ENCODE measurements around the gene SCARB1. TPM values are rescaled to one million over a fixed set of nuclear protein-coding genes. Genes with fewer than 3 reads are reported as not detected.

The SCARB1 gene
- total and polyA plus RNA-seq, 2 of the 13 experiments (the other 11 are each of a cell fraction or from before 2014, with no cell fraction given) = 63.4 to 160 TPM

DNA sequence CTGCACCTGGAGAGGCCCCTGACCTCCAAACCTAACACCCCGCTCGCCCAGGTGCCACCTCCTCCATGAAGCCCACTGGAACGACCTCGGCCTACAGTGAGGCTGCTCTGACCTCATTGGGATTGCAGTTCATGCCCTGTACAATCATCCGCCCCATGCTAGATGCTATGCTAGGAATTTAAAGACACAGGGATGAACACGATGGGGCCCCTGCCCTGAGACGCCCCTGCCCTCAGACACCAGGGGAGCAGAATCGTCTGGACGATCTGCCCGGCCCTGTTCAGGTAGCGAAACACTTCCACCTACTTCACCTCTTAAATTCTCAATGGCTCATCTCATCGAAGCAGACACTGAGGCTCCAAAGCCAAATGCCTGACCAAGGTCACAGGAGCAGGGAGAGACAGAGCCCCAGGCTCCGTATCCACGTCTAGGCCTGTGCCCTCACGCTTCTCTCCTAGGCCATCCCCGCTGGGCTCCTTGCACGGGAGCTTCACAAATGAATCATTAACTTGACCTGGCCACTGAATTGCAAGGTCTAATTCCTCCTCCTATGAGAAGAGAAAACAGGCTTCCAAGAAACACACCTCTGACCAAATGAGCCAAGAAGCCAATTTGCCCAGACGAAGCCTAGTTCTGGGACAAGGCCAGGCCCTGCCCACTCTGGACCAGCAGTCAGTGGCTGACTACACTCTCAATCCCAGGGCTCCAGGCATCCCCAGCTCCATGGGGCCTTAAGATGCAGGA lies 35.2 kb downstream of the SCARB1 start (continued):
- no peak for TF ChIP-seq ZNF446 (CRISPR knock-in tag; IDR thresholded peaks at IDR 0.05)
- 0 out of 2 replicates have a peak, but pooled peaks have one; percentile 12 for TF ChIP-seq HMG20B (CRISPR knock-in tag; conservative IDR thresholded peaks at IDR 0.05)
- TF ChIP-seq RNF2 (conservative IDR thresholded peaks at IDR 0.05; ENCODE audit: low read depth) = no peak
- TF ChIP-seq NFYB (CRISPR knock-in tag; IDR thresholded peaks at IDR 0.05) = no peak
- TF ChIP-seq KAT2B (IDR thresholded peaks at IDR 0.05; ENCODE audit: borderline replicate concordance, low read depth, low read length) = no peak
- 0 out of 2 replicates have a peak, but pooled peaks have one; percentile 2 for TF ChIP-seq ARNT2 (CRISPR knock-in tag; IDR thresholded peaks at IDR 0.05; ENCODE audit: low read depth)
- no peak for TF ChIP-seq GABPA (IDR thresholded peaks at IDR 0.05; ENCODE audit: low read depth, low read length)
- TF ChIP-seq GABPA (CRISPR knock-in tag; IDR thresholded peaks at IDR 0.05; ENCODE audit: low read depth) = no peak
- TF ChIP-seq SNRNP70 (IDR thresholded peaks at IDR 0.05; ENCODE audit: low read depth, low read length) = no peak
- TF ChIP-seq, protein P1, sequence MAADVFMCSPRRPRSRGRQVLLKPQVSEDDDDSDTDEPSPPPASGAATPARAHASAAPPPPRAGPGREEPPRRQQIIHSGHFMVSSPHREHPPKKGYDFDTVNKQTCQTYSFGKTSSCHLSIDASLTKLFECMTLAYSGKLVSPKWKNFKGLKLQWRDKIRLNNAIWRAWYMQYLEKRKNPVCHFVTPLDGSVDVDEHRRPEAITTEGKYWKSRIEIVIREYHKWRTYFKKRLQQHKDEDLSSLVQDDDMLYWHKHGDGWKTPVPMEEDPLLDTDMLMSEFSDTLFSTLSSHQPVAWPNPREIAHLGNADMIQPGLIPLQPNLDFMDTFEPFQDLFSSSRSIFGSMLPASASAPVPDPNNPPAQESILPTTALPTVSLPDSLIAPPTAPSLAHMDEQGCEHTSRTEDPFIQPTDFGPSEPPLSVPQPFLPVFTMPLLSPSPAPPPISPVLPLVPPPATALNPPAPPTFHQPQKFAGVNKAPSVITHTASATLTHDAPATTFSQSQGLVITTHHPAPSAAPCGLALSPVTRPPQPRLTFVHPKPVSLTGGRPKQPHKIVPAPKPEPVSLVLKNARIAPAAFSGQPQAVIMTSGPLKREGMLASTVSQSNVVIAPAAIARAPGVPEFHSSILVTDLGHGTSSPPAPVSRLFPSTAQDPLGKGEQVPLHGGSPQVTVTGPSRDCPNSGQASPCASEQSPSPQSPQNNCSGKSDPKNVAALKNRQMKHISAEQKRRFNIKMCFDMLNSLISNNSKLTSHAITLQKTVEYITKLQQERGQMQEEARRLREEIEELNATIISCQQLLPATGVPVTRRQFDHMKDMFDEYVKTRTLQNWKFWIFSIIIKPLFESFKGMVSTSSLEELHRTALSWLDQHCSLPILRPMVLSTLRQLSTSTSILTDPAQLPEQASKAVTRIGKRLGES (CRISPR knock-in tag; IDR thresholded peaks at IDR 0.05; ENCODE audit: borderline replicate concordance) = no peak
- TF ChIP-seq, protein P2, sequence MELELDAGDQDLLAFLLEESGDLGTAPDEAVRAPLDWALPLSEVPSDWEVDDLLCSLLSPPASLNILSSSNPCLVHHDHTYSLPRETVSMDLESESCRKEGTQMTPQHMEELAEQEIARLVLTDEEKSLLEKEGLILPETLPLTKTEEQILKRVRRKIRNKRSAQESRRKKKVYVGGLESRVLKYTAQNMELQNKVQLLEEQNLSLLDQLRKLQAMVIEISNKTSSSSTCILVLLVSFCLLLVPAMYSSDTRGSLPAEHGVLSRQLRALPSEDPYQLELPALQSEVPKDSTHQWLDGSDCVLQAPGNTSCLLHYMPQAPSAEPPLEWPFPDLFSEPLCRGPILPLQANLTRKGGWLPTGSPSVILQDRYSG (CRISPR knock-in tag; IDR thresholded peaks at IDR 0.05) = no peak
- no peak for TF ChIP-seq ZNF674 (CRISPR knock-in tag; IDR thresholded peaks at IDR 0.05; ENCODE audit: low read depth)
- no peak for TF ChIP-seq HNRNPK (IDR thresholded peaks at IDR 0.05; ENCODE audit: low read depth, low read length, poor library complexity, severe bottlenecking)
- no peak for TF ChIP-seq ZNF552 (CRISPR knock-in tag; IDR thresholded peaks at IDR 0.05; ENCODE audit: borderline replicate concordance)
- TF ChIP-seq, protein P3, sequence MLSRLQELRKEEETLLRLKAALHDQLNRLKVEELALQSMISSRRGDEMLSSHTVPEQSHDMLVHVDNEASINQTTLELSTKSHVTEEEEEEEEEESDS (CRISPR knock-in tag; IDR thresholded peaks at IDR 0.05; ENCODE audit: borderline replicate concordance) = no peak
- TF ChIP-seq ZNF292 (CRISPR knock-in tag; IDR thresholded peaks at IDR 0.05; ENCODE audit: borderline replicate concordance, low read depth) = peak; percentile 51; the same call in 1 of the 2 replicates
- TF ChIP-seq, protein P4, sequence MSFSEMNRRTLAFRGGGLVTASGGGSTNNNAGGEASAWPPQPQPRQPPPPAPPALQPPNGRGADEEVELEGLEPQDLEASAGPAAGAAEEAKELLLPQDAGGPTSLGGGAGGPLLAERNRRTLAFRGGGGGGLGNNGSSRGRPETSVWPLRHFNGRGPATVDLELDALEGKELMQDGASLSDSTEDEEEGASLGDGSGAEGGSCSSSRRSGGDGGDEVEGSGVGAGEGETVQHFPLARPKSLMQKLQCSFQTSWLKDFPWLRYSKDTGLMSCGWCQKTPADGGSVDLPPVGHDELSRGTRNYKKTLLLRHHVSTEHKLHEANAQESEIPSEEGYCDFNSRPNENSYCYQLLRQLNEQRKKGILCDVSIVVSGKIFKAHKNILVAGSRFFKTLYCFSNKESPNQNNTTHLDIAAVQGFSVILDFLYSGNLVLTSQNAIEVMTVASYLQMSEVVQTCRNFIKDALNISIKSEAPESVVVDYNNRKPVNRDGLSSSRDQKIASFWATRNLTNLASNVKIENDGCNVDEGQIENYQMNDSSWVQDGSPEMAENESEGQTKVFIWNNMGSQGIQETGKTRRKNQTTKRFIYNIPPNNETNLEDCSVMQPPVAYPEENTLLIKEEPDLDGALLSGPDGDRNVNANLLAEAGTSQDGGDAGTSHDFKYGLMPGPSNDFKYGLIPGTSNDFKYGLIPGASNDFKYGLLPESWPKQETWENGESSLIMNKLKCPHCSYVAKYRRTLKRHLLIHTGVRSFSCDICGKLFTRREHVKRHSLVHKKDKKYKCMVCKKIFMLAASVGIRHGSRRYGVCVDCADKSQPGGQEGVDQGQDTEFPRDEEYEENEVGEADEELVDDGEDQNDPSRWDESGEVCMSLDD (CRISPR knock-in tag; IDR thresholded peaks at IDR 0.05; ENCODE audit: borderline replicate concordance) = no peak
- TF ChIP-seq, protein P5, sequence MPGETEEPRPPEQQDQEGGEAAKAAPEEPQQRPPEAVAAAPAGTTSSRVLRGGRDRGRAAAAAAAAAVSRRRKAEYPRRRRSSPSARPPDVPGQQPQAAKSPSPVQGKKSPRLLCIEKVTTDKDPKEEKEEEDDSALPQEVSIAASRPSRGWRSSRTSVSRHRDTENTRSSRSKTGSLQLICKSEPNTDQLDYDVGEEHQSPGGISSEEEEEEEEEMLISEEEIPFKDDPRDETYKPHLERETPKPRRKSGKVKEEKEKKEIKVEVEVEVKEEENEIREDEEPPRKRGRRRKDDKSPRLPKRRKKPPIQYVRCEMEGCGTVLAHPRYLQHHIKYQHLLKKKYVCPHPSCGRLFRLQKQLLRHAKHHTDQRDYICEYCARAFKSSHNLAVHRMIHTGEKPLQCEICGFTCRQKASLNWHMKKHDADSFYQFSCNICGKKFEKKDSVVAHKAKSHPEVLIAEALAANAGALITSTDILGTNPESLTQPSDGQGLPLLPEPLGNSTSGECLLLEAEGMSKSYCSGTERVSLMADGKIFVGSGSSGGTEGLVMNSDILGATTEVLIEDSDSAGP (CRISPR knock-in tag; IDR thresholded peaks at IDR 0.05; ENCODE audit: borderline replicate concordance) = peak; percentile 91
- no peak for TF ChIP-seq ZNF468 (CRISPR knock-in tag; IDR thresholded peaks at IDR 0.05)
- TF ChIP-seq ZSCAN21 (CRISPR knock-in tag; IDR thresholded peaks at IDR 0.05; ENCODE audit: borderline replicate concordance) = no peak
- TF ChIP-seq HDAC2 (CRISPR knock-in tag; IDR thresholded peaks at IDR 0.05) = no peak
